Activated gamma-delta T cell treated with Interleukin-2 at 50 U/mL for 16 hours (primary cell): ENCODE data around the gene BMP8A.

ENCODE experiments used
- DNase-seq: peaks from one replicate; pipeline ENCODE4 v3.0.0-alpha.2; 2020

BMP8A gene

GRCh38 chr1:39573736-39574624 is 82.5 kb downstream of the BMP8A start:
- DNase-seq = no peak

GRCh38 chr1:39574646-39575045 is 83.2 kb downstream of the BMP8A start:
- DNase-seq = no peak
